T-helper 2 cell (primary cell): ENCODE data around the gene IFT57.
A peak's percentile ranks its signal among the peaks of the same experiment; 100 is the strongest.

ENCODE experiments used
- DNase-seq, 5 experiments: peaks; one replicate each; pipeline versions ENCODE4 v3.0.0 to v3.0.0-alpha.2; 2012 to 2022

The IFT57 gene

GRCh38 chr3:108124337-108125152, 97.7 kb downstream of the IFT57 start:
- peak in 4 of 5 experiments; percentile 48 to 95 (median 58) for DNase-seq

- no peak for DNase-seq
These were observed 98.9 kb downstream of the IFT57 start for GRCh38 chr3:108123326-108123725.

- no peak for DNase-seq
These were observed 99.9 kb downstream of the IFT57 start for GRCh38 chr3:108122276-108122675.

GRCh38 chr3:108119398-108120104, 102.7 kb downstream of the IFT57 start:
- DNase-seq: no peak

- peak in 1 of 5 experiments; percentile 41 for DNase-seq
These were observed 104.0 kb downstream of the IFT57 start for GRCh38 chr3:108118038-108118768.

- no peak for DNase-seq
These were observed 104.9 kb downstream of the IFT57 start for GRCh38 chr3:108117241-108117775.

GRCh38 chr3:108114423-108115065, 107.7 kb downstream of the IFT57 start:
- no peak for DNase-seq

GRCh38 chr3:108113975-108114374, 108.2 kb downstream of the IFT57 start:
- no peak for DNase-seq

- DNase-seq: no peak
These were observed 111.3 kb downstream of the IFT57 start for GRCh38 chr3:108110934-108111333.
